ENCODE data around the gene SETD6. TPM values are rescaled to one million over a fixed set of nuclear protein-coding genes. Genes with fewer than 3 reads are reported as not detected.

Gene SETD6
- total RNA-seq, 1 donor from 2014 or later, result 12.5 TPM

- H3K36me3 ChIP-seq (ENCODE audit: control insufficient read depth, insufficient read depth, low read length), result no peaks in the 10 kb centered on the region
Observed at GRCh38 chr16:58472266-58472665, 43.1 kb upstream of the SETD6 start.

DNA sequence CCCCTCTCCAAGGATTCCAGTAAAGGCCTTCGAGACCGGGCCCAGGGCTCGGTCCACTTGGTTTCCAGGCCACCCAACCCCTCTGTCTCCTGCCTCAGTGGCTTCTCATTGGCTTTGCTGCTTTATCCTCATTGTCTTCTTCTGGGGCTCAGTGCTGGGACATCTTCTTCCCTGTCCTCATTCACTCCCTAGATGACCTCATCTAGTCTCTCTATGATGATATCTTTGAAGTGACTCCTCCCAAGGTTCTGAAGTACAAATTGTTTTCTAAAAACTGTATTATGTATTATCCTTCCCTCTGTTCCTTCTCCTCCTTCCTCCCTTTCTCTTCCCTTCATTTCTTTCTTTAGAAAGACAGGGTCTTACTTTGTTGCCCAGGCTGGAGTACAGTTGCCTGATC, 42.5 kb upstream of the SETD6 start:
- DNase-seq (ENCODE audit: low read depth), result no peak
- Histone ChIP-seq H3K27me3 (ENCODE audit: control insufficient read depth, insufficient read depth, low read length) (no peaks in the 10 kb centered on the region), H3K4me3 (ENCODE audit: low read depth, low read length) (no peak overlapping the region), H3K36me3 (ENCODE audit: control insufficient read depth, insufficient read depth, low read length) (no peaks in the 10 kb centered on the region)
- TF ChIP-seq CTCF (IDR thresholded peaks at IDR 0.05; ENCODE audit: insufficient read depth, low read length, poor library complexity, severe bottlenecking), result no peak

More at GRCh38 chr16:58472266-58472665, 43.1 kb upstream of the SETD6 start:
- H3K4me3 ChIP-seq (ENCODE audit: low read depth, low read length), result no peak overlapping the region
- no peak for TF ChIP-seq CTCF (IDR thresholded peaks at IDR 0.05; ENCODE audit: insufficient read depth, low read length, poor library complexity, severe bottlenecking)
- DNase-seq (ENCODE audit: low read depth), result no peak
- peaks cover 2% of the 10 kb centered on the region for H3K27me3 ChIP-seq (ENCODE audit: control insufficient read depth, insufficient read depth, low read length)

GRCh38 chr16:58474296-58474695, 41.0 kb upstream of the SETD6 start:
- Histone ChIP-seq H3K36me3 (ENCODE audit: control insufficient read depth, insufficient read depth, low read length) (no peaks in the 10 kb centered on the region), H3K4me3 (ENCODE audit: low read depth, low read length) (no peak overlapping the region), H3K27me3 (ENCODE audit: control insufficient read depth, insufficient read depth, low read length) (no peaks in the 10 kb centered on the region)
- no peak for DNase-seq (ENCODE audit: low read depth)
- TF ChIP-seq CTCF (IDR thresholded peaks at IDR 0.05; ENCODE audit: insufficient read depth, low read length, poor library complexity, severe bottlenecking), result no peak

DNA sequence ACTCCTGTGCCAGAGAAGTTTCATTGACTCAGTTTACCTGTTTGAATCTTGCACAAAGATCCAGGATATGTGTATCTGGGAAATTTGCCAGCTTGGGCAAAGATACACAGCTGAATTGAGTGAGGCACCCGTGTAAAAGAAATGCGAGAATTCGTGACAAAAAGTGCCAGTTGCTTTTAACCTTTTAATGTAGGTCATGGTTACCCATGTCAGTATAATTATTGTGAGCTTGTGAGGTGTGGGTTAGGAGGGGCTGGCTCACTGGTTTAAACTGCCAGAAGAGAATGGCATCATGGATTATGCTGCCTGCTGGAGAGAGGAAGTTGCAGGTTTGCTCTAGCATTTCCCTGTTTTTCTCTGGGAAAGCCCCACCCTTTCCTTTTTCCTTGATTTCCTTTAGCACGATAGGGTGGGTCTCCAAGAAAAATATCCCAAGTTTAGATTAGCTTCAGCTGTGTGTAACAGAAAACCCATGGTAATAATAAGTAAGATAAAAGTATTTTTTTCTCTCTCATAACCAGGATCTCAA, 40.2 kb upstream of the SETD6 start:
- no peak overlapping the region for H3K4me3 ChIP-seq (ENCODE audit: low read depth, low read length)
- no peak for DNase-seq (ENCODE audit: low read depth)
- no peaks in the 10 kb centered on the region for H3K36me3 ChIP-seq (ENCODE audit: control insufficient read depth, insufficient read depth, low read length)
- no peaks in the 10 kb centered on the region for H3K27me3 ChIP-seq (ENCODE audit: control insufficient read depth, insufficient read depth, low read length)
- no peak for TF ChIP-seq CTCF (IDR thresholded peaks at IDR 0.05; ENCODE audit: insufficient read depth, low read length, poor library complexity, severe bottlenecking)

- Histone ChIP-seq H3K36me3 (ENCODE audit: control insufficient read depth, insufficient read depth, low read length) (no peaks in the 10 kb centered on the region), H3K4me3 (ENCODE audit: low read depth, low read length) (no peak overlapping the region), H3K27me3 (ENCODE audit: control insufficient read depth, insufficient read depth, low read length) (no peaks in the 10 kb centered on the region)
- no peak for TF ChIP-seq CTCF (IDR thresholded peaks at IDR 0.05; ENCODE audit: insufficient read depth, low read length, poor library complexity, severe bottlenecking)
- no peak for DNase-seq (ENCODE audit: low read depth)
Observed at GRCh38 chr16:58476791-58477190, 38.5 kb upstream of the SETD6 start.

DNA sequence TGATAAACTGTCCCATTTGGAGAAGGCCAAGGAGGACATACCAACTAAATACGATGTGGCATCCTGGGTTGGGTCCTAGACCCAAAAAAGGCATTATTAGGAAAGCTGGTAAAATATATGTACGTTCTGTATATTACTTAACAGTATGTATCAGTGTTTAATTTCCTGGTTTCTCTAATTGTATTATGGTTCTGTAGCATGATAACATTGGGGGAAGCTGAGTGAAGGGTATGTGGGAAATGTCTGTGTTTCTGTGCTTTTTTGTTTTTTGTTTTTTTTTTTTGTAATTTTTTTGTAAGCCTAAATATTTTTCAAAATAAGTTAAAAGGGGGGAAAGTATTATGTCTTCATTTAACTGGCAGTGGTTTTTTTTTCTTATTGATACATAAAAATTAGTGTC, 36.9 kb upstream of the SETD6 start:
- Histone ChIP-seq H3K4me3 (ENCODE audit: low read depth, low read length) (no peak overlapping the region), H3K27me3 (ENCODE audit: control insufficient read depth, insufficient read depth, low read length) (no peaks in the 10 kb centered on the region), H3K36me3 (ENCODE audit: control insufficient read depth, insufficient read depth, low read length) (no peaks in the 10 kb centered on the region)
- DNase-seq (ENCODE audit: low read depth), result no peak
- no peak for TF ChIP-seq CTCF (IDR thresholded peaks at IDR 0.05; ENCODE audit: insufficient read depth, low read length, poor library complexity, severe bottlenecking)
